H1 (cell line): ENCODE results near the gene HINT1.

Experiments
- CEBPB ChIP-seq: IDR thresholded peaks from 2 replicates; pipeline ENCODE4 v1.6.1; 2012; ENCODE audit warnings: low read depth, low read length
- EP300 ChIP-seq, 2 experiments: IDR thresholded peaks; 1 replicate in 1 of 2; 2 replicates in 1 of 2; pipeline ENCODE4 v1.6.1; 2011 to 2012; ENCODE audit warnings: low read depth in 2 of 2, low read length in 2 of 2, mild to moderate bottlenecking in 2 of 2, borderline replicate concordance in 1 of 2, inconsistent platforms in 1 of 2, moderate library complexity in 1 of 2
- EZH2 ChIP-seq: fragments of 200-600 bp; sonication (generic); IDR thresholded peaks from 2 replicates; pipeline ENCODE4 v1.7.1; 2012; ENCODE audit warnings: low read depth, mild to moderate bottlenecking, moderate library complexity, low read length, inconsistent platforms; ENCODE audit not compliant: severe bottlenecking
- NANOG ChIP-seq: IDR thresholded peaks from 2 replicates; pipeline ENCODE4 v1.6.1; 2011; ENCODE audit warnings: low read length, low read depth, mild to moderate bottlenecking, inconsistent platforms; ENCODE audit not compliant: insufficient read depth, poor library complexity, severe bottlenecking
- POLR2A ChIP-seq, 2 experiments: IDR thresholded peaks; 1 replicate in 1 of 2; 2 replicates in 1 of 2; pipeline ENCODE4 v1.6.1; 2011; ENCODE audit warnings: low read depth in 2 of 2, low read length in 2 of 2, mild to moderate bottlenecking in 2 of 2; ENCODE audit errors: control extremely low read depth in 1 of 2
- RFX5 ChIP-seq: IDR thresholded peaks from 2 replicates; pipeline ENCODE4 v1.6.1; 2011; ENCODE audit warnings: low read depth, low read length, improper control_type of control experiment, borderline replicate concordance
- RXRA ChIP-seq: IDR thresholded peaks from 2 replicates; pipeline ENCODE4 v1.6.1; 2011; ENCODE audit warnings: low read depth, mild to moderate bottlenecking, low read length, moderate library complexity; ENCODE audit not compliant: insufficient read depth
- SIX5 ChIP-seq: IDR thresholded peaks from 2 replicates; pipeline ENCODE4 v1.6.1; 2011; ENCODE audit warnings: mild to moderate bottlenecking, low read depth, low read length
- SP4 ChIP-seq: IDR thresholded peaks from 2 replicates; pipeline ENCODE4 v1.6.1; 2012; ENCODE audit warnings: low read length, inconsistent platforms
- ZNF274 ChIP-seq: IDR thresholded peaks from 2 replicates; pipeline ENCODE4 v1.7.0; 2012; ENCODE audit warnings: low read length, borderline replicate concordance; ENCODE audit errors: extremely low read depth
- TF ChIP-seq, protein P1 (sequence below), 3 experiments: IDR thresholded peaks; 1 replicate in 2 of 3; 2 replicates in 1 of 3; pipeline versions ENCODE4 v1.5.1 to v1.6.1; 2011; ENCODE audit warnings: low read length in 3 of 3, mild to moderate bottlenecking in 3 of 3, inconsistent platforms in 2 of 3, low read depth in 1 of 3, moderate library complexity in 1 of 3; ENCODE audit not compliant: insufficient read depth in 1 of 3; ENCODE audit errors: control extremely low read depth in 1 of 3

DNA sequence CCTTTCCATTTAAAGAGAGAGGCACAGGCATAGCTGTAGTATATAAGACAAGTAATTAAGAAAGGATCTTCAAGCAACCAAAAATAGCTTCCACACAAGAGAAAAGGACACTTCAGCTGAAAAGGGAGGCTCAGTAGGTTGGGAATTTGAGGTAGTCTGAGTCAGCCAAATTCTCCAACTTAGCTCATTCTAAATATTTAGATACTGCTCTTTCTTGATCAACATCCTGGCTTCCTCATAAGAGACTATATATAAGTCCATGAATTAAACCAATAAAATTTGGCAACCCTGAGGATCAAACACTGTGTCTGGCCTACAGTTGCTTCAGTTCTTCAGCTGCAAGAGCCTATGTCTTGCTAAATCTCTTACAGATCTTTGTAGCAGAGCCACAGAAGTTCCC, 17.8 kb downstream of the HINT1 start:
- TF ChIP-seq, protein P1, sequence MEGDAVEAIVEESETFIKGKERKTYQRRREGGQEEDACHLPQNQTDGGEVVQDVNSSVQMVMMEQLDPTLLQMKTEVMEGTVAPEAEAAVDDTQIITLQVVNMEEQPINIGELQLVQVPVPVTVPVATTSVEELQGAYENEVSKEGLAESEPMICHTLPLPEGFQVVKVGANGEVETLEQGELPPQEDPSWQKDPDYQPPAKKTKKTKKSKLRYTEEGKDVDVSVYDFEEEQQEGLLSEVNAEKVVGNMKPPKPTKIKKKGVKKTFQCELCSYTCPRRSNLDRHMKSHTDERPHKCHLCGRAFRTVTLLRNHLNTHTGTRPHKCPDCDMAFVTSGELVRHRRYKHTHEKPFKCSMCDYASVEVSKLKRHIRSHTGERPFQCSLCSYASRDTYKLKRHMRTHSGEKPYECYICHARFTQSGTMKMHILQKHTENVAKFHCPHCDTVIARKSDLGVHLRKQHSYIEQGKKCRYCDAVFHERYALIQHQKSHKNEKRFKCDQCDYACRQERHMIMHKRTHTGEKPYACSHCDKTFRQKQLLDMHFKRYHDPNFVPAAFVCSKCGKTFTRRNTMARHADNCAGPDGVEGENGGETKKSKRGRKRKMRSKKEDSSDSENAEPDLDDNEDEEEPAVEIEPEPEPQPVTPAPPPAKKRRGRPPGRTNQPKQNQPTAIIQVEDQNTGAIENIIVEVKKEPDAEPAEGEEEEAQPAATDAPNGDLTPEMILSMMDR (IDR thresholded peaks at IDR 0.05; ENCODE audit: control extremely low read depth in 1 of 3, insufficient read depth in 1 of 3, low read depth in 1 of 3, low read length in 3 of 3): no peak
- TF ChIP-seq POLR2A (IDR thresholded peaks at IDR 0.05; ENCODE audit: control extremely low read depth in 1 of 2, low read depth in 2 of 2, low read length in 2 of 2) (no peak), RFX5 (no peak), SIX5 (no peak), NANOG (no peak), RXRA (no peak), EZH2 (no peak), SP4 (no peak), CEBPB (no peak), ZNF274 (no peak), EP300 (IDR thresholded peaks at IDR 0.05; ENCODE audit: borderline replicate concordance in 1 of 2, low read depth in 2 of 2, low read length in 2 of 2) (no peak)
